HFFc6 (cell line): ENCODE results near the gene ADSS2. TPM values are rescaled to one million over a fixed set of nuclear protein-coding genes. Genes with fewer than 3 reads are reported as not detected.

Experiments
- DNase-seq: peaks from one replicate; pipeline ENCODE4 v3.0.0-alpha.2; 2018
- H3K27ac Mint-ChIP-seq: 2 replicates; pipeline ENCODE4 v1.8.0; 2020; ENCODE audit warnings: mild to moderate bottlenecking, mixed read lengths
- H3K27me3 Mint-ChIP-seq: 2 replicates; pipeline ENCODE4 v1.8.0; 2021; ENCODE audit warnings: mild to moderate bottlenecking, moderate library complexity, mixed read lengths; ENCODE audit not compliant: insufficient read depth
- H3K36me3 Mint-ChIP-seq: 2 replicates; pipeline ENCODE4 v1.8.0; 2021; ENCODE audit warnings: low read depth, mixed read lengths
- H3K4me1 Mint-ChIP-seq: 2 replicates; pipeline ENCODE4 v1.8.0; 2020; ENCODE audit warnings: low read depth, mixed read lengths
- H3K4me3 Mint-ChIP-seq: 2 replicates; pipeline ENCODE4 v1.8.0; 2020; ENCODE audit warnings: mild to moderate bottlenecking, moderate library complexity, mixed read lengths
- H3K9me3 Mint-ChIP-seq: 2 replicates; pipeline ENCODE4 v1.8.0; 2020; ENCODE audit warnings: mild to moderate bottlenecking, mixed read lengths
- CTCF ChIP-seq: fragments of 200-600 bp; sonication (generic); IDR thresholded peaks from 2 replicates; pipeline ENCODE4 v1.5.0; 2021; ENCODE audit warnings: antibody characterized with exemption, mild to moderate bottlenecking
- total RNA-seq, 6 experiments: library from RNA; stranded (reverse); fragmentation: NEBNext Ultra II Directional; extraction: Animal tissue kit (Norgen Biotek cat#: 25700); gene quantifications; 2 replicates in 1 of 6; 3 replicates in 5 of 6; pipeline ENCODE4 v1.2.3, GENCODE V29; 2021

The ADSS2 gene
- total RNA-seq, 6 experiments from 2014 or later = 38.6 to 45.0 (median 41.1) TPM

DNA sequence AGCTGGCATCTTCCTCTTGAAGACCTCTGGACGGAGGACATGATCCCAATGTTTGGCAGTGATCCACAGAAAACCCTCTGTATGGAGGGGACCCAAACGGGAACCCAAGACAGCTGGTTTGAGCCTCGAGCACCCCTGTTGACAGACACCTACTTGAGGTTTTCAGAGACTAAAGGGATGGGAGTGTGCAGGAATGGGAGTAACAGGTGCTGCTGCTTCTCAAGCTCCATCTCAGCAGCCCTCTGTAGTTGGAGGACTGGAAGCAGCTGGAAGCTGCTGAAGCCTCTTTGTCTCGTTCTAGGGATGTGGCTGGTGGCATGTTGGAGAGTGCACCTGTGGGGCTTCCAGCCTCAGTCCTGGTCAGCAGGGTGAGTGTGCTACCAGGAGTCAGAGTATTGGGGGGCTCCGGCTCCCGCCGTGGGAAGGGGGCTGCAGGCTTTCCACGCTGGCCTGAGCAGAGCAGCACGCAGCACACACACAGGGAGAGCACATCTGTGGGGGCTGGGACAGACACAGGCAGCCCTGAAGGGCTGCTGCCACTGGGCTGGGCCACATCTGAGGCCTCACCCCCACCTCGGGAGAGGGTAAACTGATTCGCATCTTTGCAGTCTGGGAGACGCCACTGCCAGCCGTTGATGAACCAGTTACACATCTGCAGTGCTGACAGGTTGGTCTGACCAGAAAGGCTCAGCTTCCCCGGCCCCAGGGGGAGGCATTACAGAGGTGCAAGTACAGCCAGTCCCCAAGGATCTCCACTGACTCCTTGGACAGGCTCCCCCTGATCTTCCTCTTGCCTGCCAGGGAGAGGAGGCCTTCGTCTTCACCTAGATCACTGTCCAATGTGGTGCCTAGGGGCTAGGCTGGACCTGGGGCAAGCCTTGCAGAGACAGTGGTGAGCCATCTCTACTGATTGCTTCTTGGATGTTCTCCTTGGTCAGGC lies 56.6 kb downstream of the ADSS2 start:
- no peak overlapping the region for H3K27ac Mint-ChIP-seq
- no peak overlapping the region for H3K4me3 Mint-ChIP-seq
- peaks cover 18% of the 10 kb centered on the region for H3K4me1 Mint-ChIP-seq
- H3K36me3 Mint-ChIP-seq = peaks cover 5% of the 10 kb centered on the region; the same call in 1 of the 2 replicates
- no peak for DNase-seq
- peaks cover 2% of the 10 kb centered on the region for H3K27me3 Mint-ChIP-seq
- no peak for TF ChIP-seq CTCF
- H3K9me3 Mint-ChIP-seq = no peaks in the 10 kb centered on the region

DNA sequence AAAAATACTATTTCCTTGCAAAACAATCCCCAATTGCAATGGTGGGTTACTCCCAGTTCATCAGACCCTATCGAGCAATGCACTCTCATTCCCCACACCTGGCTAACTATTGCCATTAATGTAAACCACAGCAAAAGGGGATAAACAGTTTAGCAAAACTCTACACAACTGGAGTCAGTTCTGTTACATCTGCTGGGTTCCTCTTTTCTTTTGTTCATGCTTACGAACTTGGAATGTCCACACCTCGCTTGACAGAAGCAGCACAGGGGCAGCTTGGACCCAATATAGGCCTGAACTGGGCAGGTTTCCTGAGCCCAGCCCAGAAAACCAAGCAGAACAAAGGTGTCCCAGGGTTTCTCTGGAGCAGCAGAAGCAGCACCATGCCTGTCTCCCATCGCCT lies 57.4 kb downstream of the ADSS2 start:
- Mint-ChIP-seq H3K27ac (no peak overlapping the region), H3K4me3 (no peak overlapping the region), H3K4me1 (peaks cover 20% of the 10 kb centered on the region), H3K36me3 (peaks cover 4% of the 10 kb centered on the region; the same call in 1 of the 2 replicates), H3K27me3 (peaks cover 2% of the 10 kb centered on the region), H3K9me3 (no peaks in the 10 kb centered on the region)
- no peak for TF ChIP-seq CTCF
- no peak for DNase-seq

DNA sequence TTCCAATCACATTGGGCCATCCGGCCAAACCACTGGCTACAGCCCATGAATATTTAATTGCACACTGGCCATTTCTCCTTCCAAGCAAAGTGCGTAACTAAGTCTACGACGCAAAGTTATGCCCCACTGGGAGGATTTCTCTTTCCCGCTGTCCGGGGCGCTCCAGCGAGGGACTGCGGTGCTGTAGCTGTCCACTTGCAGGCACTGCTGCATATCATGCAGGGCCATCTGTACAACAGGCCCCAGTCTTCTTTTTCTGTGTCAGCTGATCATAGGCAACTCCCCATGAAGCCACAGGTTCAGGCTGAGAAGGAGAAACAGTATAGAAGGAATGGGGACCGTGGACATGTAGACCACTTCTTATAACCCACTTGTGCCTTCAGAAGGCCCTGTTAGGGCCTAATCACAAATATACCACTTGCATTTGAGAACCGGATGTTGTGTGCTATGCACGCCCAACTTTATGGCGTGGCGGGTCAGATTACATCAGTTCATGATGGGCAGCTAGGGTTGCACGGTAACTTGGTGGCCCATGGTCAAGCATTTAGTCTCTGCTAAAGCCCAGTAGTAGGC lies 58.0 kb downstream of the ADSS2 start:
- H3K4me3 Mint-ChIP-seq = no peak overlapping the region
- DNase-seq = no peak
- peaks cover 2% of the 10 kb centered on the region for H3K27me3 Mint-ChIP-seq
- peaks cover 27% of the 10 kb centered on the region for H3K4me1 Mint-ChIP-seq
- H3K27ac Mint-ChIP-seq = no peak overlapping the region
- no peak for TF ChIP-seq CTCF
- H3K9me3 Mint-ChIP-seq = no peaks in the 10 kb centered on the region
- no peaks in the 10 kb centered on the region; the same call in 1 of the 2 replicates for H3K36me3 Mint-ChIP-seq

GRCh38 chr1:244391761-244392160 lies 59.9 kb downstream of the ADSS2 start:
- Mint-ChIP-seq H3K27ac (peak overlapping the region; percentile 87), H3K4me1 (peaks cover 31% of the 10 kb centered on the region)
- DNase-seq = peak; percentile 68

DNA sequence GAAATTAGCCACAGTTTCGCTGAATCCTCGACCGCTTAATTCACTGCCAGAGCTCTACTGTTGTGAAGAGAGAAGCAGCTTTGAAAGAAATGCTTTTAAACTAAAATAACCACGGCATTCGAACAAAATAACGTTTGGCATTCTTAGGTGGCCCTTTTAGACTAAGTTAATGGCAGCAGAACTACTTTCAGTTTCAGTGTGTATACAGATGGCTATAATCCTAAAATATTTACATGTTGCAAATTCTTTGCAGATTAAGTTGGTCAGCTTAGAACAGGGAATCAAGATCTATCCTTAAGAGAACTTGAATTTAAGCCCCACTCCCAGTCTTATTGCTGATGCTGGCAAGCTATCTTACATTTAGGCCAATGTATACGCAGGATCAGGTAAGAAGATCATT lies 62.7 kb downstream of the ADSS2 start:
- Mint-ChIP-seq H3K36me3 (peaks cover 4% of the 10 kb centered on the region), H3K9me3 (no peaks in the 10 kb centered on the region), H3K4me3 (peak overlapping the region; percentile 68), H3K4me1 (peaks cover 31% of the 10 kb centered on the region), H3K27ac (peak overlapping the region; percentile 57), H3K27me3 (no peaks in the 10 kb centered on the region; the same call in 1 of the 2 replicates)
- no peak for TF ChIP-seq CTCF
- DNase-seq = no peak

More at GRCh38 chr1:244391761-244392160, 59.9 kb downstream of the ADSS2 start:
- no peak overlapping the region for H3K4me3 Mint-ChIP-seq
- no peak for TF ChIP-seq CTCF
- H3K27me3 Mint-ChIP-seq = peaks cover 2% of the 10 kb centered on the region
- H3K36me3 Mint-ChIP-seq = peaks cover 4% of the 10 kb centered on the region
- H3K9me3 Mint-ChIP-seq = no peaks in the 10 kb centered on the region
